Duodenal mucosa (tissue), 2 donors: Measurements from ENCODE around the gene ST8SIA6.
"Not testable (repeated sequence)": the region's sequence is repeated elsewhere in the genome, so short reads cannot be mapped to it uniquely, and the experiment has no call there.

Source experiments
- H3K27ac ChIP-seq: one replicate; pipeline ENCODE4 v1.7.0; 2013; ENCODE audit warnings: low read depth, low read length
- H3K27me3 ChIP-seq, 2 donors: one replicate each; pipeline ENCODE4 v1.7.0; 2013; ENCODE audit warnings: low read length in 2 of 2, control low read depth in 1 of 2; ENCODE audit not compliant: insufficient read depth in 2 of 2, control insufficient read depth in 1 of 2
- H3K36me3 ChIP-seq, 2 donors: one replicate each; pipeline ENCODE4 v1.7.0; 2013; ENCODE audit warnings: low read length in 2 of 2, control low read depth in 1 of 2; ENCODE audit not compliant: insufficient read depth in 2 of 2, control insufficient read depth in 1 of 2
- H3K4me1 ChIP-seq, 2 donors: one replicate each; pipeline ENCODE4 v1.7.0; 2013; ENCODE audit warnings: low read length in 2 of 2, control low read depth in 1 of 2; ENCODE audit not compliant: insufficient read depth in 2 of 2, control insufficient read depth in 1 of 2
- H3K4me3 ChIP-seq, 2 donors: one replicate each; pipeline ENCODE4 v1.7.0; 2013; ENCODE audit warnings: low read length in 2 of 2, low read depth in 1 of 2
- H3K9ac ChIP-seq, 2 donors: one replicate each; pipeline ENCODE4 v1.7.0; 2013; ENCODE audit warnings: low read length in 2 of 2, low read depth in 1 of 2
- H3K9me3 ChIP-seq, 2 donors: one replicate each; pipeline ENCODE4 v1.7.0; 2013; ENCODE audit warnings: low read length in 2 of 2, control low read depth in 1 of 2; ENCODE audit not compliant: control insufficient read depth in 1 of 2

The ST8SIA6 gene

DNA sequence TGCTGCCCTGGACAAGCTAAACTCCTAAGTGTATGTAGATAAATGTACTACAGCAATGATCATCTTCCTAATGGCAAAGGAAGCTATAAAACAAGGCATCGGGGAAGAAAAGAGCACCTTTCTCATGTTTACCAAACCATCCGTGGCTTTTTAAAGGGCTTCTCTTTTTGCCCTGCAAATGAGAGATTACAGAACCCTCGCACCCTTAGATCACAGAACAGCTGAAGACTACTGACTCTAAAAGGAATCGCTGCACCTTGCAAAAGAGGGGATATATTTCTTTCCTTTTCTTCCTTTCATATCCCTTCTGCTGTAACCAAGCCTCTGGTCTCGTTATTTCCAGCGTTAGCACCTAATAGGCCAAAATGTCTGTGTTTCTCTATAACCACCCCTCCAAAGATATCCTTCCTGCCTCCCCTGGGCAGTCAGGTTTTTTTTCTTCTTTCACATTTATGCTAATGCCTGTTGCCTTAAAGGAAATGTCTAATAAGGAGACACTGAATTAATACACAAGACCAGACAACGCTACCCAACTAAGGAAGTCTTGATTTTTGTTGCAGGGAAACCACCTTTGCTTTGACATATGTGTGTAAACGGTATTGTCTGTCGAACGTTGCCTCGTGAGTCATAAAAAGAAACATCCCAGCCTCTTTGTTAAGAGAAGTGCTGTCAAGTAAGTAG is 10.5 kb downstream of the ST8SIA6 start:
- Histone ChIP-seq H3K27ac (no peak overlapping the region), H3K9me3 (no peaks in the 10 kb centered on the region), H3K36me3 (no peaks in the 10 kb centered on the region), H3K4me1 (no peaks in the 10 kb centered on the region), H3K27me3 (peaks cover 0 to 6% of the 10 kb centered on the region in 2 donors), H3K4me3 (no peak overlapping the region), H3K9ac (no peak overlapping the region)

DNA sequence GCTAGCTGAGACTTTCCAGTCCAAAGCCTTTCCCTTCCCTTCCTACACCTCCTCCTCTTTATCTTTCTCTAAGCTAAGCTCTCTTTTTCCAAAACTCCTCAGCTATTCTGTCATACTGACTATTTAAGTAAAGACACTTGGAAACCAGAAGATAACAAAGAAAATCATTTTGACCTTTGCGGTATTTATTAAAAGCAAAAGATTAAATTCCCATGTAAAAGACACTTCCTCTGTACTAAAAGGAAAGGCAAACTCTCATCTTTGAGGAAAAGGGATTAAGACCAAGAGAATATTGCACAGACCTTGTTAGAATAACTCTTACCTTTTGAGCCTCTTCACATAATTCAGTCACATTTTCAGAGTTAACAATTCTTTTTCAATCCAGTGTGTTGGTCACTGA is 15.8 kb downstream of the ST8SIA6 start:
- Histone ChIP-seq H3K4me1 (peaks cover 0 to 3% of the 10 kb centered on the region in 2 donors), H3K9me3 (no peaks in the 10 kb centered on the region), H3K9ac (no peak overlapping the region), H3K4me3 (no peak overlapping the region), H3K27ac (no peak overlapping the region), H3K36me3 (no peaks in the 10 kb centered on the region), H3K27me3 (peaks cover 0 to 3% of the 10 kb centered on the region in 2 donors)

GRCh38 chr10:17436578-17436977 is 17.8 kb downstream of the ST8SIA6 start:
- H3K4me3 ChIP-seq, H3K36me3 ChIP-seq, H3K27ac ChIP-seq, H3K27me3 ChIP-seq, H3K9ac ChIP-seq, H3K9me3 ChIP-seq, H3K4me1 ChIP-seq: not testable (repeated sequence)

GRCh38 chr10:17435953-17436352 is 18.4 kb downstream of the ST8SIA6 start:
- no peak overlapping the region for H3K27ac ChIP-seq
- peaks cover 0 to 3% of the 10 kb centered on the region in 2 donors for H3K4me1 ChIP-seq
- no peak overlapping the region for H3K9ac ChIP-seq
- peaks cover 0 to 3% of the 10 kb centered on the region in 2 donors for H3K27me3 ChIP-seq
- no peaks in the 10 kb centered on the region for H3K36me3 ChIP-seq
- no peaks in the 10 kb centered on the region for H3K9me3 ChIP-seq
- H3K4me3 ChIP-seq = no peak overlapping the region

DNA sequence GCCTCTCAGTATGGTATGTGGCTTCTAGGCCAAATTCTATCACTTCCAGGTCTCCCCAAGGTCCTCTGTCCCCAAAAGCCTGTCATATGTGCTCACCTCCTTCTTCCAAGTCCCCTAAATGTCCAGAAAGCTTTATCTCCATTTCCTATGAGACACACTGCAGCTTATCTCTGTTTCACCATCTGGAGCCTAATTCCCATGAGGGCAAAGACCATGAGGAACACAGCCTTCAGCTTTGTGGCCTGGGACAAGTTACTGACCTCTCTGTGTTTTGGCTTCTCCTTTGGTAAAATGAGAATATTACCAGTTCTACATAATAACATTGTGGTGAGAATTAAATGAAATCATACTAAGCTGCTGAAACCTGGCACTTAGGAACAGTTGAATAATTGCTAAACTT is 19.2 kb downstream of the ST8SIA6 start:
- Histone ChIP-seq H3K4me3 (no peak overlapping the region), H3K9ac (no peak overlapping the region), H3K27me3 (peaks cover 0 to 3% of the 10 kb centered on the region in 2 donors), H3K36me3 (no peaks in the 10 kb centered on the region), H3K9me3 (no peaks in the 10 kb centered on the region), H3K4me1 (peaks cover 0 to 3% of the 10 kb centered on the region in 2 donors), H3K27ac (no peak overlapping the region)

- H3K27ac ChIP-seq = no peak overlapping the region
- no peak overlapping the region for H3K9ac ChIP-seq
- H3K4me1 ChIP-seq = peaks cover 0 to 6% of the 10 kb centered on the region in 2 donors
- no peak overlapping the region for H3K4me3 ChIP-seq
- H3K36me3 ChIP-seq = no peaks in the 10 kb centered on the region
- peaks cover 0 to 3% of the 10 kb centered on the region in 2 donors for H3K27me3 ChIP-seq
- no peaks in the 10 kb centered on the region for H3K9me3 ChIP-seq
These were observed 21.7 kb downstream of the ST8SIA6 start for GRCh38 chr10:17432723-17433122.

DNA sequence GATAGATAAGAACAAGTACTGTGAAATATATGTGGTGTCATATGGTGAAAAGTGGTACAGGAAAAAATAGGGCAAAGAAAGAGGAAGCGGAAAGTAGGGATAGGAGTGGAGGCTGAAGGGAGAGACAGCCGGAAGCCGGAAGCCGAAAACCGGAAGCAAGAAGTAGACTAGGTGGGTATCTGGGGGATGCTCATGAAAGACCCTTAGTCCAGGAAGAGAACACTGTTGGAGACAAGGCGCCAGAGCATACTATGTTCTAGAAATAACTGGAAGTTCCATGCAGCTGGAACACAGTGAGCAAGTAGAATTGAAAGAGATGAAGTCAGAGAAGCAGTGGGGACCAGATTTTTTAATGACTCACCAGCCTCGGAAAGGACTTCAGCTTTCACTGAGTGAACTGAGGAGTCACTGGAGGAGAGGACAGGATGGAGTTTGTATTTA is 22.5 kb downstream of the ST8SIA6 start:
- Histone ChIP-seq H3K36me3 (no peaks in the 10 kb centered on the region), H3K9me3 (no peaks in the 10 kb centered on the region), H3K27ac (no peak overlapping the region), H3K9ac (no peak overlapping the region), H3K27me3 (peaks cover 0 to 3% of the 10 kb centered on the region in 2 donors), H3K4me3 (no peak overlapping the region), H3K4me1 (peaks cover 0 to 9% of the 10 kb centered on the region in 2 donors)

DNA sequence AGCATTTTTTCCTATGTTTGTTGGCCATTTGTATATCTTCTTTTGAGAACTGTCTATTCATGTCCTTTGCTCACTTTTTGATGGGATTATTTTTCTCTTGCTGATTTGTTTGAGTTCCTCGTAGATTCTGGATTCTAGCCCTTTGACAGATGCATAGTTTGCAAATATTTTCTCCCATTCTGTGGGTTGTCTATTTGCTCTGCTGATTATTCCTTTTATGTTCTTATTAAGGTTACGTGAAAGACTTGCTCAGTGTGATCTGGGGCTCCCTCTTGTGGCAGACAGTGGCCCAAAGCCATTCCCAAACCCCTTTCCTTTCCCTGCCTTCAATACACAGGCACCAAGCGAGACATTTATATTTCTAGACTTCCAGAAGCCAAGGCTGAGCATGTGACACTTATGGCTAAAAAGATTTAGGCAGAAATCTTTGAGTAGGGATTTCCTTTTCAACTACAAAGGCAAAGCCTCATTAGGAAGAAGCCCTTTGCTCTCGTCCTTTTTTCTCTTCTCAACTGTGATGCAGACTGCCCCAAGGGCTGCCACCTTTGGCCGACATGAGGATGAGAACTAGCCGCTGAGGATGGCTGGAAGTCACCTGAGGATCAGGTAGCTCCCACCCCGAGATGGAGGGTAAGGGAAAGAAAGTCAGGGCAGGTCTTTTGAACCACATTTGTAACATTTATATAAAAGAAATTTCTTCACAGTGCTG is 23.6 kb downstream of the ST8SIA6 start:
- H3K36me3 ChIP-seq = no peaks in the 10 kb centered on the region
- no peak overlapping the region for H3K9ac ChIP-seq
- H3K9me3 ChIP-seq = no peaks in the 10 kb centered on the region
- peaks cover 0 to 9% of the 10 kb centered on the region in 2 donors for H3K4me1 ChIP-seq
- H3K27me3 ChIP-seq = peaks cover 0 to 3% of the 10 kb centered on the region in 2 donors
- H3K27ac ChIP-seq = no peak overlapping the region
- H3K4me3 ChIP-seq = no peak overlapping the region

- H3K9ac ChIP-seq = no peak overlapping the region
- H3K4me1 ChIP-seq = peaks cover 0 to 9% of the 10 kb centered on the region in 2 donors
- no peaks in the 10 kb centered on the region for H3K36me3 ChIP-seq
- no peak overlapping the region for H3K4me3 ChIP-seq
- no peaks in the 10 kb centered on the region for H3K27me3 ChIP-seq
- no peaks in the 10 kb centered on the region for H3K9me3 ChIP-seq
- no peak overlapping the region for H3K27ac ChIP-seq
These were observed 24.9 kb downstream of the ST8SIA6 start for GRCh38 chr10:17429490-17429889.

DNA sequence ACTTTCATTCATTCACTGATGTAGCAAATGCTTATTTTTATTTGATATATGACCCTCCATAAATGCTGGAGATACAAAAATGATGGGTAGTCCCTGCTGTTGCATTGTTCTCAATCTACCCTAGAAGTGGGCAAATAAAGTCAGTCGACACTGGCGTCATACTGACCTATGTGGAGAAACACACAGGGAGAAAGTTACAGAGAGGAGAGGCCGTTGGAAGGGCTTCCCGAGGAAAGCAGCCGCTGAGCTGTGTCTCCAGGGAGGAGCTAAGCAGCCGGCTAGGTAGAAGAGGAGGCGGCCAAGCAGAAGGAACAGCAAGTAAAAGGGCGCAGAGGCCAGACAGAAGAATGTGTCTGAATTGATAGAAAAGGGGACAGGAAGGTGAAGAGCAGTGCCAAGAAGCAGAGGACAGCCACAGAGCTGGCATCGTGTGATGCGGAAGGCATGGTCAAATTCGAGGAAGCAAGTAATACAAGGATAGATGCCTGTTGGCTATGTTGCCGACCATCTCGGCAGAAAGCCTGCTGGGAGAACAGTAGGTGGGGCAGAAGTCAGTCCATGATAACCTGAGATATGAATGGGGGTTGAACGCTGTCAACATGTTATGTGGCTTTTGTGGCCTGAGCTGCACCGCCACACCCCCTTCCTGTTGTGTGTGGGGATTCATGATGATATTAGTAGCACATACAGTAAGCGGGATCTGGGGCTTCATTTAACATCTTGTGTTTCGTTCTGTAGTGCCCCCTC is 25.9 kb downstream of the ST8SIA6 start:
- peak overlapping the region in 1 of 2 donors; percentile 28 for H3K4me3 ChIP-seq
- H3K9me3 ChIP-seq = no peaks in the 10 kb centered on the region
- H3K4me1 ChIP-seq = peaks cover 0 to 9% of the 10 kb centered on the region in 2 donors
- no peak overlapping the region for H3K9ac ChIP-seq
- no peaks in the 10 kb centered on the region for H3K27me3 ChIP-seq
- no peaks in the 10 kb centered on the region for H3K36me3 ChIP-seq
- no peak overlapping the region for H3K27ac ChIP-seq
